ENCODE data around the gene KRT10. TPM values are rescaled to one million over a fixed set of nuclear protein-coding genes. Genes with fewer than 3 reads are reported as not detected.

KRT10 gene
- polyA plus RNA-seq, 1 donor: 40.7 TPM

Other genes with a start within 250 kb of the KRT10 start
- gene SMARCE1, start 174.8 kb downstream of the KRT10 start, polyA plus RNA-seq: 127 TPM
- gene KRT222, start 157.4 kb downstream of the KRT10 start, polyA plus RNA-seq: 2.0 TPM
- gene KRT24, start 118.9 kb downstream of the KRT10 start, polyA plus RNA-seq: not detected
- gene KRT25, start 67.3 kb downstream of the KRT10 start, polyA plus RNA-seq: 0.75 TPM
- not detected for gene KRT26, start 50.4 kb downstream of the KRT10 start, polyA plus RNA-seq
- gene KRT27, start 40.1 kb downstream of the KRT10 start, polyA plus RNA-seq: not detected
- not detected for gene KRT28, start 22.7 kb downstream of the KRT10 start, polyA plus RNA-seq
- gene KRT12, start 44.6 kb upstream of the KRT10 start, polyA plus RNA-seq: 0.16 TPM
- 31.7 TPM for gene KRT20, start 62.6 kb upstream of the KRT10 start, polyA plus RNA-seq
- 0.18 TPM for gene KRT23, start 115.0 kb upstream of the KRT10 start, polyA plus RNA-seq
- gene KRT39, start 144.3 kb upstream of the KRT10 start, polyA plus RNA-seq: not detected
- 0.07 TPM for gene KRT40, start 161.7 kb upstream of the KRT10 start, polyA plus RNA-seq
- not detected for gene KRTAP3-3, start 171.6 kb upstream of the KRT10 start, polyA plus RNA-seq
- not detected for gene KRTAP3-2, start 177.3 kb upstream of the KRT10 start, polyA plus RNA-seq
- not detected for gene KRTAP3-1, start 186.5 kb upstream of the KRT10 start, polyA plus RNA-seq
- gene KRTAP1-5, start 204.6 kb upstream of the KRT10 start, polyA plus RNA-seq: not detected
- not detected for gene KRTAP1-4, start 207.6 kb upstream of the KRT10 start, polyA plus RNA-seq
- gene KRTAP1-3, start 212.3 kb upstream of the KRT10 start, polyA plus RNA-seq: not detected
- gene KRTAP1-1, start 218.8 kb upstream of the KRT10 start, polyA plus RNA-seq: not detected
- gene KRTAP2-1, start 224.7 kb upstream of the KRT10 start, polyA plus RNA-seq: not detected
- gene KRTAP2-2, start 232.6 kb upstream of the KRT10 start, polyA plus RNA-seq: not detected
- not detected for gene KRTAP2-3, start 237.5 kb upstream of the KRT10 start, polyA plus RNA-seq
- gene KRTAP2-4, start 243.3 kb upstream of the KRT10 start, polyA plus RNA-seq: not detected

All from large intestine (tissue), 1 donor.